Measurements from ENCODE around the gene PXDN.
"Not testable (repeated sequence)": the region's sequence is repeated elsewhere in the genome, so short reads cannot be mapped to it uniquely, and the experiment has no call there.

Gene PXDN

DNA sequence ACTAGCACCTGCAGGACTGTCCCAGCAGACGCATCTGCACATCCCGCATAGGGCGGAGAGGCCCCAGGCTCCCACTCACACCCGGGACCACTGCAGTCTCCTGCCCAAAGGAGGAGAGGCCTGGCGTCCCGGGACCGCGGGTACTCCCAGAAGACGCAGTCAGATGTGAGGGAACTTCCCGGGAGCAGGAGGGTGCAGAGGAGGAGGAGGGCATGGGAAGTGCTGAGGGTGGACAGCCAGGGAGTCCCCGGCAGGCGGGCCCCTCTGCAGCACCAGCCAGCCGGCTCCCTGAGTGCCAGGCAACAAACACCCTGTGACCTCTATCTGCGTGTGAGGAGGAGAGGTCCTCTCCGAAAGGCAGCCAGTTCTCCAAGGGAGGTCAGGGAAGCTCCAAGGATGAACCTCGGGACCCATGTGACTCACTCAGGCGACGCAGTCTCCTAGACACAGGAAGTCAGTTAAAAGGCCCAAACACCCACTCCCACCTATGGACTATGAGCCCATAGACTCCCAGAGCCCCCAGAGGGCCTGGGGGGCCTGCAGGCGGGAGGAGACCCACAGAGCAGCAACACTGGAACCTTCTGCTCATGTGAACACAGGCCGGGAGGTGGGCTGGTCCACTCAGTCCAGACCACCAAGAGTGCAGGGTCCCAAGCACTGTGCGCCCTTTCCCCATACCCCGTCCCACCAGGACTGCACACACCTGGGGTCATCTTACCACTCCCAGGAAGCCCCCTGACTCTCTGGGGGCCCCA lies 4.2 kb downstream of the PXDN start:
- Histone ChIP-seq H3K79me2 (ENCODE audit: control insufficient read depth, insufficient read depth, low read length, unreplicated experiment) (peaks cover 75% of the 10 kb centered on the region), H3K27ac (ENCODE audit: low read depth, low read length) (peak overlapping the region; percentile 38; the same call in 1 of the 2 replicates), H3K36me3 (ENCODE audit: insufficient read depth, low read length) (0 out of 2 replicates have a peak, but pooled peaks cover 7% of the 10 kb centered on the region), H3K4me3 (ENCODE audit: low read depth, low read length) (no peak overlapping the region), H3K27me3 (ENCODE audit: insufficient read depth, low read length) (no peaks in the 10 kb centered on the region), H2AFZ (ENCODE audit: low read length, unreplicated experiment) (no peak overlapping the region), H3K4me1 (ENCODE audit: control insufficient read depth, insufficient read depth, low read length, unreplicated experiment) (peaks cover 56% of the 10 kb centered on the region)

DNA sequence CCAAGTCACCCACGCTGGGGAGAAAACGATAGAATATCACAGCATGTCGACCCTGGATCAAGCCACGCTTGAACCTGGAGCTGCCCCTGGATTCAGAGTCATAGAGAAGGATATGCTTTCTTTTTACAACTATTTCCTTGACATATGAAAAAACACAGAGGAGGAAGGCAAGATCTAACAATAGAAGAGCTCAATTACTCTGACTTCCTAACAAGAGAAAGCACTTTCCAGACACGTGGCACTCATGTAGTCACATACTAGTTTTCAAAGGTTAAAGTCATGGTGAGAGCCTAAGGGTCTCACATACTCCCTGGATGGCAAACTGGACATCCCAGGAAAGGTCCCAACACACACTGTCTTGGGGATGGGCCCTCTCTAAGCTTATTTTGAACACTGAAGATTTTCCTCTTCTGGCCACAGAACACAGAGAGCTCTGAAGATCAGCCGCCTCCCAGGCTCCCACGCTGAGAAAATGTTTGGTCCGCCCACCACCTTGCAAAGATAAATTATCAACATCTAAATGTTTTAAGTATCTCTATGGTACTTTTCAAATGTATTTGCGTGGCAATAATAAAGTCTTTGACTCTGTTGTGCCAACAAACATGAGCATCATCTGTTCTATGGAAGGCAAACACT lies 4.9 kb downstream of the PXDN start:
- H2AFZ ChIP-seq (ENCODE audit: low read length, unreplicated experiment): no peak overlapping the region
- peaks cover 55% of the 10 kb centered on the region for H3K4me1 ChIP-seq (ENCODE audit: control insufficient read depth, insufficient read depth, low read length, unreplicated experiment)
- H3K36me3 ChIP-seq (ENCODE audit: insufficient read depth, low read length): 0 out of 2 replicates have a peak, but pooled peaks cover 7% of the 10 kb centered on the region
- H3K79me2 ChIP-seq (ENCODE audit: control insufficient read depth, insufficient read depth, low read length, unreplicated experiment): peaks cover 76% of the 10 kb centered on the region
- H3K27ac ChIP-seq (ENCODE audit: low read depth, low read length): peak overlapping the region; percentile 25; the same call in 1 of the 2 replicates
- no peaks in the 10 kb centered on the region for H3K27me3 ChIP-seq (ENCODE audit: insufficient read depth, low read length)
- no peak overlapping the region for H3K4me3 ChIP-seq (ENCODE audit: low read depth, low read length)

GRCh38 chr2:1738646-1739302 lies 5.5 kb downstream of the PXDN start:
- H3K79me2 ChIP-seq (ENCODE audit: control insufficient read depth, insufficient read depth, low read length, unreplicated experiment): peaks cover 80% of the 10 kb centered on the region
- H3K4me1 ChIP-seq (ENCODE audit: control insufficient read depth, insufficient read depth, low read length, unreplicated experiment): peaks cover 55% of the 10 kb centered on the region
- no peak overlapping the region for H3K4me3 ChIP-seq (ENCODE audit: low read depth, low read length)
- no peak overlapping the region for H2AFZ ChIP-seq (ENCODE audit: low read length, unreplicated experiment)
- 0 out of 2 replicates have a peak, but pooled peaks cover 7% of the 10 kb centered on the region for H3K36me3 ChIP-seq (ENCODE audit: insufficient read depth, low read length)
- peak overlapping the region; percentile 95; the same call in 1 of the 2 replicates for H3K27ac ChIP-seq (ENCODE audit: low read depth, low read length)
- H3K27me3 ChIP-seq (ENCODE audit: insufficient read depth, low read length): no peaks in the 10 kb centered on the region

GRCh38 chr2:1738163-1738562 lies 6.2 kb downstream of the PXDN start:
- Histone ChIP-seq H2AFZ (ENCODE audit: low read length, unreplicated experiment) (no peak overlapping the region), H3K36me3 (ENCODE audit: insufficient read depth, low read length) (0 out of 2 replicates have a peak, but pooled peaks cover 7% of the 10 kb centered on the region), H3K27ac (ENCODE audit: low read depth, low read length) (peak overlapping the region; percentile 95), H3K79me2 (ENCODE audit: control insufficient read depth, insufficient read depth, low read length, unreplicated experiment) (peaks cover 85% of the 10 kb centered on the region), H3K4me3 (ENCODE audit: low read depth, low read length) (no peak overlapping the region), H3K4me1 (ENCODE audit: control insufficient read depth, insufficient read depth, low read length, unreplicated experiment) (peaks cover 55% of the 10 kb centered on the region), H3K27me3 (ENCODE audit: insufficient read depth, low read length) (no peaks in the 10 kb centered on the region)

- Histone ChIP-seq H3K4me1 (ENCODE audit: control insufficient read depth, insufficient read depth, low read length, unreplicated experiment) (peaks cover 60% of the 10 kb centered on the region), H3K27ac (ENCODE audit: low read depth, low read length) (peak overlapping the region; percentile 95), H3K4me3 (ENCODE audit: low read depth, low read length) (peak overlapping the region; percentile 40; the same call in 1 of the 2 replicates), H3K36me3 (ENCODE audit: insufficient read depth, low read length) (0 out of 2 replicates have a peak, but pooled peaks cover 7% of the 10 kb centered on the region), H3K27me3 (ENCODE audit: insufficient read depth, low read length) (no peaks in the 10 kb centered on the region), H3K79me2 (ENCODE audit: control insufficient read depth, insufficient read depth, low read length, unreplicated experiment) (peaks cover 85% of the 10 kb centered on the region), H2AFZ (ENCODE audit: low read length, unreplicated experiment) (no peak overlapping the region)
Measured at GRCh38 chr2:1736997-1737480, 7.3 kb downstream of the PXDN start.

- H3K4me3 ChIP-seq (ENCODE audit: low read depth, low read length): no peak overlapping the region
- H3K4me1 ChIP-seq (ENCODE audit: control insufficient read depth, insufficient read depth, low read length, unreplicated experiment): peaks cover 65% of the 10 kb centered on the region
- H3K79me2 ChIP-seq (ENCODE audit: control insufficient read depth, insufficient read depth, low read length, unreplicated experiment): peaks cover 81% of the 10 kb centered on the region
- H3K27ac ChIP-seq (ENCODE audit: low read depth, low read length): peak overlapping the region; percentile 95
- no peaks in the 10 kb centered on the region for H3K27me3 ChIP-seq (ENCODE audit: insufficient read depth, low read length)
- 0 out of 2 replicates have a peak, but pooled peaks cover 4% of the 10 kb centered on the region for H3K36me3 ChIP-seq (ENCODE audit: insufficient read depth, low read length)
- H2AFZ ChIP-seq (ENCODE audit: low read length, unreplicated experiment): no peak overlapping the region
Measured at GRCh38 chr2:1736045-1736444, 8.3 kb downstream of the PXDN start.

GRCh38 chr2:1733298-1733697 lies 11.0 kb downstream of the PXDN start:
- not testable (repeated sequence) for H3K36me3 ChIP-seq (ENCODE audit: insufficient read depth, low read length); H3K27me3 ChIP-seq (ENCODE audit: insufficient read depth, low read length); H3K4me3 ChIP-seq (ENCODE audit: low read depth, low read length); H2AFZ ChIP-seq (ENCODE audit: low read length, unreplicated experiment)
- peaks cover 71% of the 10 kb centered on the region for H3K4me1 ChIP-seq (ENCODE audit: control insufficient read depth, insufficient read depth, low read length, unreplicated experiment)
- H3K27ac ChIP-seq (ENCODE audit: low read depth, low read length): peak overlapping the region; percentile 96
- H3K79me2 ChIP-seq (ENCODE audit: control insufficient read depth, insufficient read depth, low read length, unreplicated experiment): peaks cover 71% of the 10 kb centered on the region

GRCh38 chr2:1731963-1732768 lies 12.1 kb downstream of the PXDN start:
- Histone ChIP-seq H3K36me3 (ENCODE audit: insufficient read depth, low read length) (0 out of 2 replicates have a peak, but pooled peaks cover 4% of the 10 kb centered on the region), H3K4me1 (ENCODE audit: control insufficient read depth, insufficient read depth, low read length, unreplicated experiment) (peaks cover 64% of the 10 kb centered on the region), H3K27me3 (ENCODE audit: insufficient read depth, low read length) (no peaks in the 10 kb centered on the region)

DNA sequence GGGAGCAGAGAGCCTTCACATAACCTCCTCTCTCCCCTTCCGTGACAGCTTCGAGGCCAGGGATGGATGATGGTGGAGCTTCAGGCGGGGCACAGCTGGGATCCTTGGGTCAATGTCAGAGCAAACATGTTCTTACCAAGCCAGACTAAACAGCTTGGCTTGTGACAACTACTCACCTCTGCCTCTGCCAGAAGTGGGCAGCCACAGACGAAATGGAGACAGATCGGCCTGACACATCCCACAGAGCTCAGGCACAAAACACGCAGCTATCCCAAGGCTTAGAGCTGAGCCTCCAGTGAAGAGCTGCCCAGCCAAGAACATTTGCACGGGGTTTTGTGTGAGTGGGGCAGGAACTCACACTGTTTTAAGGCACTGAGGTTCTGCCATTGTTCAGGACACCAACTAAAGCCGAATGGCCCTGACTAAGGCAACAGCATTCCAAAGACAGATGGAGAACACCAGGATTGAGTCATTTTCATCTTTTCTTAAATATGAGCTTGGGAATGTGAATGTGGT lies 12.8 kb downstream of the PXDN start:
- H3K4me1 ChIP-seq (ENCODE audit: control insufficient read depth, insufficient read depth, low read length, unreplicated experiment): peaks cover 64% of the 10 kb centered on the region
- H3K36me3 ChIP-seq (ENCODE audit: insufficient read depth, low read length): 0 out of 2 replicates have a peak, but pooled peaks cover 4% of the 10 kb centered on the region
- peak overlapping the region; percentile 96 for H3K27ac ChIP-seq (ENCODE audit: low read depth, low read length)
- no peaks in the 10 kb centered on the region for H3K27me3 ChIP-seq (ENCODE audit: insufficient read depth, low read length)
- no peak overlapping the region for H2AFZ ChIP-seq (ENCODE audit: low read length, unreplicated experiment)
- H3K79me2 ChIP-seq (ENCODE audit: control insufficient read depth, insufficient read depth, low read length, unreplicated experiment): peaks cover 77% of the 10 kb centered on the region
- H3K4me3 ChIP-seq (ENCODE audit: low read depth, low read length): peak overlapping the region; percentile 47

More at GRCh38 chr2:1731963-1732768, 12.1 kb downstream of the PXDN start:
- Histone ChIP-seq H2AFZ (ENCODE audit: low read length, unreplicated experiment) (no peak overlapping the region), H3K27ac (ENCODE audit: low read depth, low read length) (peak overlapping the region; percentile 96), H3K79me2 (ENCODE audit: control insufficient read depth, insufficient read depth, low read length, unreplicated experiment) (peaks cover 77% of the 10 kb centered on the region), H3K4me3 (ENCODE audit: low read depth, low read length) (peak overlapping the region; percentile 47; the same call in 1 of the 2 replicates)

Measured in ACC112 (cell line).